ENCODE results near the gene PLPP4. TPM values are rescaled to one million over a fixed set of nuclear protein-coding genes. Genes with fewer than 3 reads are reported as not detected.

PLPP4 gene
- total RNA-seq, 1 experiment from 2014 or later = not detected

- no peaks in the 10 kb centered on the region for H3K79me1 ChIP-seq (ENCODE audit: insufficient read depth, low read depth, low read length, poor library complexity, severe bottlenecking)
- no peak overlapping the region for H3K4me2 ChIP-seq (ENCODE audit: insufficient read depth, insufficient read length, low read length)
- H3K27me3 Mint-ChIP-seq (ENCODE audit: low read depth) = peaks cover 3% of the 10 kb centered on the region
- no peak overlapping the region for H2AK5ac ChIP-seq (ENCODE audit: insufficient read length, low read length)
- H2BK12ac ChIP-seq (ENCODE audit: insufficient read length, low read depth, low read length) = no peak overlapping the region
- no peak overlapping the region for H3K9ac ChIP-seq (ENCODE audit: extremely low read depth, insufficient read length, low read length)
- H3K9me3 ChIP-seq (ENCODE audit: control insufficient read depth, low read depth, low read length) = no peaks in the 10 kb centered on the region
- no peak overlapping the region for H4K91ac ChIP-seq (ENCODE audit: insufficient read length, low read depth, low read length)
- no peak overlapping the region for H4K8ac ChIP-seq (replicated peaks; ENCODE audit: insufficient read length, low read depth, low read length)
- peaks cover 3% of the 10 kb centered on the region for H3K23me2 ChIP-seq (ENCODE audit: insufficient read length, low read depth, low read length, poor library complexity, severe bottlenecking)
- no peaks in the 10 kb centered on the region for H3K9me3 Mint-ChIP-seq
- peaks cover 5 to 8% of the 10 kb centered on the region in 2 experiments; a peak in 3 of 4 replicates for H3K4me1 Mint-ChIP-seq
- H3K4me1 ChIP-seq (ENCODE audit: insufficient read depth, low read length) = no peaks in the 10 kb centered on the region
- H3K23ac ChIP-seq (ENCODE audit: insufficient read length, low read depth, low read length) = no peak overlapping the region
- DNase-seq = no peak
- no peaks in the 10 kb centered on the region for H3K79me2 ChIP-seq (ENCODE audit: insufficient read depth, low read length)
- H3K14ac ChIP-seq (ENCODE audit: insufficient read depth, low read length) = no peak overlapping the region
- no CpG with 5 or more reads among the region's 3 CpGs for WGBS (ENCODE audit: extremely low coverage, insufficient read length, low lambda C conversion rate)
- H3K18ac ChIP-seq (ENCODE audit: insufficient read length, low read depth, low read length) = no peak overlapping the region
- H2BK5ac ChIP-seq (ENCODE audit: insufficient read length, low read length) = no peak overlapping the region
- H3K4me3 Mint-ChIP-seq = no peak overlapping the region
- no peaks in the 10 kb centered on the region for H3K27me3 ChIP-seq (ENCODE audit: insufficient read depth, low read length)
- no peak for TF ChIP-seq CTCF (conservative IDR thresholded peaks at IDR 0.05)
- no peak overlapping the region for H3T11ph ChIP-seq (ENCODE audit: low read length)
- H4K5ac ChIP-seq (ENCODE audit: insufficient read length, low read depth, low read length) = no peak overlapping the region
- no peak overlapping the region for H3K4ac ChIP-seq (ENCODE audit: low read depth, low read length)
- H2BK120ac ChIP-seq (ENCODE audit: low read depth, low read length, poor library complexity, severe bottlenecking) = no peak overlapping the region
- no peak overlapping the region for H3K56ac ChIP-seq (ENCODE audit: insufficient read length, low read depth, low read length)
- no peak overlapping the region for H2AFZ ChIP-seq (ENCODE audit: low read length)
- no peak overlapping the region for H3K27ac Mint-ChIP-seq
- H4K20me1 ChIP-seq (ENCODE audit: control insufficient read depth, insufficient read depth, insufficient read length) = no peaks in the 10 kb centered on the region
- no peak overlapping the region for H2BK20ac ChIP-seq (ENCODE audit: low read depth, low read length, poor library complexity, severe bottlenecking)
- H3K27ac ChIP-seq (ENCODE audit: insufficient read length, low read depth, low read length) = no peak overlapping the region
- no peaks in the 10 kb centered on the region for H3K36me3 Mint-ChIP-seq (ENCODE audit: insufficient read depth in 1 of 3, low read depth in 3 of 3)
- no peak overlapping the region for H2BK15ac ChIP-seq (ENCODE audit: low read depth, low read length)
These were observed 23.9 kb upstream of the PLPP4 start for GRCh38 chr10:120433141-120433540.

Measured in H9 (cell line).